Stimulated activated CD4-positive, alpha-beta T cell treated with anti-CD3 and anti-CD28 coated beads, TNF-alpha, amount 100 ng/mL, for 48 hours (primary cell): ENCODE measurements around the gene SPI1.
"Not testable (repeated sequence)": the region's sequence is repeated elsewhere in the genome, so short reads cannot be mapped to it uniquely, and the experiment has no call there.

Source experiments
- DNase-seq, 3 donors: peaks; one replicate each; pipeline ENCODE4 v3.0.0-alpha.2; 2020; ENCODE audit warnings: low read depth in 3 of 3

The SPI1 gene

DNA sequence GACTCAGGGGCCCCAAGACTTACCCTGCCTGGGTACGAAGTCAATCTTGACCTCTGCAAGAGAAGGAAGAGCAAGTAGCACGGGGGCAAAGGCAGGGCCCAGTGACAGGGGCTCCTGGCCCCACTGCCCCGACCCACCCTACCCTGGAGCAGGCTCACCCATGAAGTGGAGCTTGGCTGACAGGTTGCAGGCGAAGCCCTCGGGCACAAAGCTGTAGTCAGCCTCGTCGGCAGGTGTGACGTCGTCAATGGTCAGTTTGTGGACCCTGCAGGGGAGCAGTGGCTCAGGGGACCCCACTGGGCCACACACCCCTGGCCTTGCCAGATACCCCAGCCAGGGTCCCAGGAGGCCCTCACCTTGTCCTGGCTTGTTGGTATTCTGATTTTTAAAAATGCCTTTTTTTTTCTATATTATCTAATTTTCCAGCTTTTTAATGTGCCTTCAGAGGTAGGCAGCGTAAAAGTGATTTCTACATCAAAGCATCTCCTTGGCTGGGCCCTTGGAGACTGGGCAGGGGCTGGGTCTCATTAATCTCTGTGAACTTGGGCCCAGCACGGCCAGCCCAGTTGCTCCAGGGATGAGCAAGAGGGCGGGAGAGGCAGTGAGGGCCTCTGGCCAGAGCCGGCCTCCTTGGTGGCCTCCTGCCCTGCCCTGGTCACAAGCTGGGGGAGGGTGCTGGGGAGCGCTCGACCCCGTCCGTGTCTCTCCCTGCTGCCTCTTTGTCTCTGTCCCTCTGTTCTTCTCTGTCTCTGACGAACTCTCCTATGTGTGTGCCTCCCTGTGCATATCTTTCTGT lies 37.2 kb downstream of the SPI1 start:
- DNase-seq: no peak

DNA sequence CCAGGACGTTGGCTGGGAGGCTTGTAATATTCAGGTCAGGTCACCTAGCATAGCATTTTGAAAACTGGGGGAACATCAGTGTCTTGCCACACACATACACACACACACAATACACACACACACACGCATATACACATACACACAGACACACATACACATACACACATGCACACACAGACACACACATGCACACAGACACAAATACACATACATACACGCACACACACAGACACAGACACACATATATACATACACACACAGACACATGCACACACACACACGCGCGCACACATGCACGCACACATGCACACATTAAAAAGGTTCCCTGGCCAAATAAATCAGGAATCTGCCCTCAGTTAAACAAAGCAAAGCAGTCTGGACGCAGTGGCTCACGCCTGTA lies 38.3 kb downstream of the SPI1 start:
- DNase-seq: no peak

DNA sequence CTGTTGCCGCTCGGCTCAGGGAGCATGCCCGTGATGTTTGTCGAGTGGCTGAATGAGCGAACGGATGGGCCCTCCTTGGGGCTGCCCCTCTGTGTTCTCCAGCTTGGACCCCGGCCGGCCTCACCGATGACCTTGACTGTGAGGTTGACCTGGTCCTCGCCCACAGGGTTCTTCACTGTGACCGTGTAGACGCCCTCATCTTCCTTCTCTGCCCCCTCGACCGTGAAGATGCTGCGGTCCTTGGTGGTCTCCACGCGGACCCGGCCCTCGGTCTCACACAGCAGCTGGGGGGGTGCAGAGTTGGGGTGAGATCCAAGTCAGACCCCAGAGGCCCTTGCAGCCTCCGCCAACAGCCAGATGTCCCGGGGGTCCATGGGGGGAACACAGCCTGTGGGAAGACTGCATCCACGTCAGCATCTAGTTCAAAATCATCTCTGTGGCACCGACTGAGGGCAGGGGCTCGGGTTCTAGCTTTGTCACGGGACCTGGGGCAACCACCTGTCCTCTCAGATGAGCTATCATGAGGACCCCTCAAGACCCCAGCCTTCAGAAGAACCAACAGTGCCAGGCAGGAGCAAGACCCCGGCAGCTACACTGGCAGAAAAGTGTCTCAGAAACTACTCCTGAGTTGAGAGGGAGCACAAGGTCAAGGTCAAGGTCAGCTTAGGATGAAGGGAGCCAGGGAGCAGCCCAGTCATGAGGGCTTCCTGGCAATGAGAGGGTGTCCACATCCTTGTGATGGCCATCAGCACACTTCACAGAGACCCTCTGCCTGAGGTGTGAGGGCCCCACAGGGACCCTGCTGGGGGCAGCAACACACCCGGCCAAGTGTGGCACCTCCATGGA lies 39.7 kb downstream of the SPI1 start:
- DNase-seq: no peak

DNA sequence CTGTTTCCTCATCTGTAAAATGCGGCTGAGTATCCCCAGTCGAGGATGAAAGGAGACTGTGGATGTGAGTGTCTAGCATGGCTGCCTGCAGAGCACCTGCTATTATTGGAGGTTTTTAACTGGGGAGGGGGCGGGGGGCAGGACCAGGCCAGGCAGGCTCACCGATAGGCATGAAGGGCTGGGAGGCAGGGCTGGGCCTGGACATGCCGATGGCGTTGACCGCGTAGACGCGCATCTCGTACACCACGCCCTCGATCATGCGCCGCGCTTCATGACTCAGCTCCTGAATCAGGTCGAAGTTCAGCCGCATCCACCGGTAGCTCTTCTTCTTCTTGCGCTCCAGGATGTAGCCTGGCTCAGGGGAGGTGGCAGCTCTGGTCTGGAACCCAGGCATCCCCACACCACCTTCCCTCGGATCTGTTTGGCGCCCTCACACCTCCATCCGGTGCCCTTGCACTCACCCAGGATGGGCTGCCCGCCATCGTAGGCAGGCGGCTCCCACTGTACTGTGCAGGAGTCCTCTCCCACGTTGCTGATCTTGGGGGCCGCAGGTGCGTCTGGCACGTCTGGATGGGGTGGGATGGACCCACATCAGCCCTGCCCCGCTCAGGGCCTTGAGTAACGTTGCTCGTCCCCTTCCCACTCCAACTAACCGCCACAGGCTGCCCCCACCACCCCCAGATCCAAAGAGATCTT lies 41.0 kb downstream of the SPI1 start:
- DNase-seq: no peak

DNA sequence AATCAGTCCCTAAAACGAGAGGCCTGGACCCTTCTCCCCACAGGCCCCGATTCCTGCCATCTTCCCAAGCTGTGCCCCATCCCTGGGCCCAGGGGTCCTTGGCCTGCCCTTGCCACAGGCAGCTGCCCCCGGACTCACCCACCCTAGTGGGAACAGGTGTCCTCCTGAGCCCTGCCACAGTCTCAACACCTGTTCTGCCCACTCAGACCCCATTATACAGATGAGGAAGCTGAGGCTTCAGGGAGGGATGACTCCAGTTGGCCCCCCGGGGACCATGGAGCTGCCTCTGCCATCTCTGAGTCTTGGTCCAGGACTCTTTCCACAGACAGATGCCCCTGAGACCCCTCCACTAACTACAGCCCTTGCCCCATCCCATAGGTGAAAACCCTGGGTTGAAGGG lies 41.8 kb downstream of the SPI1 start:
- no peak for DNase-seq

DNA sequence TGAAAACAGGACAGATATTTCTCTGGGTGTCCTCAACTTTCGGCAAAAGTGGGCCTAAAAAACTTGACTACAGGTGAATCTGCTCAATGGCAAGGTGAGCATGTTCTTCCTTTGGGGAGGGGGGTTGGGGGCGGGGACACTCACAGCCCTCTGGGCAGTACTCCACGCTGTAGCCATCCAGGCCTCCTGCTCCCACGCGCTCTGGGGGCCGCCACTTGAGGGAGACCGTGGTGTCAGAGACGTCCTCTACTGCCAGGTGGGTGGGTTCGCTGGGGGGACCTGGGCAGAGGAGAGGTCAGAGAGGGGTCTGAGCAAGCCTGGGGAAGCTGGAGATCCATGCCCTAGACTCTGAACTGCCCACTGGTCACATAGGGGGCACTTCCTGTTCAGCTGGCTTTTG lies 42.6 kb downstream of the SPI1 start:
- DNase-seq: no peak

DNA sequence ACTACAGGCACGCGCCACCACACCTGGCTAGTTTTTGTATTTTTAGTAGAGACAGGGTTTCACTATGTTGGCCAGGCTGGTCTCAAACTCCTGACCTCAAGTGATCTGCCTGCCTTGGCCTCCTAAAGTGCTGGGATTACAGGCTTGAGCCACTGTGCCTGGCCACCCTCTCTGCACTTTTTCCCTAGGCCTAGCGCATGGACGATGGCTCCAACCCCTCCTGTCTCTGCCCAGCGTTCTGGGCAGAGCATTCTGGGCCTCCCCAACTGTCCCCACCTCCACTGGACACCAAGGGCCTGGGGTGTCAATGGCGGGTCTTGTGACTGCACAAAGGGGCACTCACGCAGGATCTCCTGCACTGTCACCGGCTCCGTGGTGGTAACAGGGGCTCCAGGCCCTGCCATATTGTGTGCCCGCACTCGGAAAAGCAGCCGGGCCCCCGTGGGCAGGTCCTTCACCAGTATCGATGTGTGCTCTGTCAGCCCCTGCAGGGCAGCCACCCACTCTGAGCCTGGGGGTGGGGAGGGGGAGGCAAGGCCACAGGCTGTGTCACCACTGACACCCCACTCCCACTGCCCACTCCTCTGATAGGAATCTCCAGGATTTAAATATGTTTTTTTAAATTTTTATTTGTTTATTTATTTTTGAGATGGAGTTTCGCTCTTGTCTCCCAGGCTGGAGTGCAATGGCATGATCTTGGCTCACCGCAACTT lies 43.5 kb downstream of the SPI1 start:
- DNase-seq: not testable (repeated sequence)

DNA sequence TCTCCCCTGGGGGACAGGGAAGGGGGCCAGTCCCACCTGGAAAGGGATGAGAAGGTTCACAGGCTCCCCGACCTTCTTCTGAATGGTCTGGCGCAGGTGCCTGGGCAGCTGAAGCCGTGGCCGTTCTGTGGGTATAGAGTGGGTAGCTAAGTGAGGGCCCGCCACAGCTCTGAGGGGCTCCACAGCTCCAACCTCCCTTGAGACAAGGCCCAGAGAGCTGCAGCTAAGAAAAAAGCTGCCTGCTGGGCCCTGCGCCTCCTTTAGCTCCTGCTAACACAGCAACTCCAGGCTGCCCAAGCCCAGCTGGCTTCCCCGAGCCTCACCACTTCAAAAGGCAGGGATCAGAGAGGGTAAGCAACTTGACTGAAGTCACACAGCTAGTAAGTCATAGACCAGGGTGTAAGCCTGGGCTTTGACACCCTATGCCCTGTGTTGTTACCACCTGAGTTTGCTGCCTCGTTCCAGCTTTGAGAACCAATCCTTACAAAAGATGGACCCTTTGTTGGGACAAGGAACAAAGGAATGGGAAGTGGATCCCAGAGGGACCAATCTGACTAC lies 44.4 kb downstream of the SPI1 start:
- no peak for DNase-seq

DNA sequence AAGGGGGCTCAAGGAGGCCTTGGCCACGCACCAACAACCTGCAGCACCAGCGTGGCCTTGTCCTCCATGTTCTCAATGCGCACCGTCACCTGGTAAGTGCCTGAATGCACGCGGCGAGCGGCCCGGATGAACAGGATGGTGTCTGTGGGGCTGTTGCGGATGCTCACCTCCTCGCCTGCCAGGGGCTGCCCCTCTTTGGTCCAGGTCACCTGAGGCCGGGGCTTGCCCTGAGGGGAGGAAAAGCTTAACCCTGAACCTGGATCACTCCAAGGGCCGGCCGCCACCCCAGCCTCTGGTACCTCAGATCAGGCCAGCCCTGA lies 44.9 kb downstream of the SPI1 start:
- DNase-seq: no peak

DNA sequence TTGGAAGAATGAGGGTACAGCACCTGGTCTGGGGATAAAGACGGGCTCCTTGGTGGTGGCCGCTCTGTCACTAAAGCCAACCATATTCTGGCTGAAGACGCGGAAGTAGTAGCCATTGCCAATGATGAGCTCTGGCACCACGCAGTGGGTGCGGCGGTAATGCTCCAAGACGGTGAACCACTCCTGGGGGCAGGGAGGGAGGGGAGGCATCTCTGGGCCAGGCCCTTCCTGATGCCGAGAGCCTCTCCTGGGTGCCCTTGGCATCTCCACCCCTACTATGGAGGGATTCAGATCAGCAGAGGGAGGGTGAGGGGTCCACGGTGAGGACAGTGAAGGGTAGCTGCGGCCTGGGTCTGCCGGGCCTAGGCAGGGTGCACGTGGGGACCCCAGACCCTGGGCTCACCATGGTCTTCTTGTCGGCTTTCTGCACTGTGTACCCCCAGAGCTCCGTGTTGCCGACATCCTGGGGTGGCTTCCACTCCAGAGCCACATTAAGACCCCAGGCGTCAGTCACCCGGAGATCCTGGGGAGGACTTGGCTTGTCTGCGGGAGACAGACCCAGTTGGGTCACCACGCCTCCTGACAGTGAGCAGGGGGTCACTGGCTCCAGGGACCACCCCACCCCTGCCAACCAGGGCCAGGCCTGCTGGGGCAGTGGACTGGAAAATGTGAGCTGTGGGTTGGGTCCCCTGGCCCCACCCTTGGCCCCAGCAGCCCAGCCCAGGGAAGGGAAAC lies 45.4 kb downstream of the SPI1 start:
- DNase-seq: no peak

DNA sequence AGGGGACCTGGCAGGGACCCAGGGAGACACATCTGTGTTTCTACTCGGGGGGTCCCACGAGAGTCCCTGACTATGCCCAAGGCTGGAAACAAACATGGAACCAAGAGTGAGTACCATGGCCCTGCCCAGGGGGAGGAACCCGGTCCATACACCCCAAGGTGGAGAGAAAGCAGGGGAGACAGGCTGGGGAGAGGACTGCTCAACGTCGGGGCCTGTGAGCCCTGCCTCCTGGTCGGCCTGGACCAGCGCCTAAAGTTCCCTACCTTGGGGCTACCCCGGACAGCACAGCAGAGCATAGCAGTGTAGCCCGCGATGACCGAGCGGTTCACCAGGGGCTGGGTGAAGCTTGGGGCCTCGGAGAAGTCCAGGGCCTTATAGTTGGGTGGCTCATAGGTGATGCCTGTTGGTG lies 46.0 kb downstream of the SPI1 start:
- no peak for DNase-seq

DNA sequence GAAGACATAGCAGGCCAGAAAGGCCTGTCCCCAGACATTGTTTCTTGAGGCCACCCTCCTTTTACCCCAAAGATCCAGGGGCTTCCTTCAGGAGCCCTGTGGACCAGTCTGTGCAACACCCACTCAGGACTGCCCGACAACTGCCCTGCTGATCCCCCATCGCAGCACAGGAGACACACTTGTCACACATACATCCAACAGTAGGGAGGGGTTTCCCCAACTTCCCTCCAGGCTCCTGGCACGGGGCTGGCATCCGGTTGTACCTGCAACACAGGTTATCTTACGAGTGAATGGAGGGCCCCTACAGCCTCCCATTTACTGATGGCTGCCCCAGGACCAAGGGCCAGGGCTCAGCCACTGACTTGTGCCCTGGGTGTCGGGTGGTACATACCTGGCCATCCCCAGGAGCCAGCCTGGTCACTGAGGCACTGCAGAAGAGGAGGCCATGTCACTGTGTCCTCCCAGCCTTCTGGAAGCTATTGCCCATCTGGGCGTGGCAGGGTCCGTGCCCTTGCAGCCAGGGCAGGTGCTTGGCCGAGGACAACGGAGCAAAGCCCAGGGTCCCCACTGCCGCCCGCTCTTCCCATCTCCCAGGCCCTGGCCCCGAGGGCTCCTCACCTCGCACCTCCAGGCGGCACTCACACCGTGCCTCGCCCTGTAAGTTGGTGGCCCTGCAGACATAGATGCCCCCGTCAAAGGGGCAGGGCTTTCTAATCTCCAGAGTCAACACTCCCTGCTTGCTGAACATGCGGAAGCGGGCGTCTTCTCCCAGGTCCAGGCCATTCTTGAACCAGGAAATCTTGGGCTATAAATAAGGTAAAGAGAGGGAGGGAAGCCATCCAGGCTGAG lies 46.7 kb downstream of the SPI1 start:
- no peak for DNase-seq

DNA sequence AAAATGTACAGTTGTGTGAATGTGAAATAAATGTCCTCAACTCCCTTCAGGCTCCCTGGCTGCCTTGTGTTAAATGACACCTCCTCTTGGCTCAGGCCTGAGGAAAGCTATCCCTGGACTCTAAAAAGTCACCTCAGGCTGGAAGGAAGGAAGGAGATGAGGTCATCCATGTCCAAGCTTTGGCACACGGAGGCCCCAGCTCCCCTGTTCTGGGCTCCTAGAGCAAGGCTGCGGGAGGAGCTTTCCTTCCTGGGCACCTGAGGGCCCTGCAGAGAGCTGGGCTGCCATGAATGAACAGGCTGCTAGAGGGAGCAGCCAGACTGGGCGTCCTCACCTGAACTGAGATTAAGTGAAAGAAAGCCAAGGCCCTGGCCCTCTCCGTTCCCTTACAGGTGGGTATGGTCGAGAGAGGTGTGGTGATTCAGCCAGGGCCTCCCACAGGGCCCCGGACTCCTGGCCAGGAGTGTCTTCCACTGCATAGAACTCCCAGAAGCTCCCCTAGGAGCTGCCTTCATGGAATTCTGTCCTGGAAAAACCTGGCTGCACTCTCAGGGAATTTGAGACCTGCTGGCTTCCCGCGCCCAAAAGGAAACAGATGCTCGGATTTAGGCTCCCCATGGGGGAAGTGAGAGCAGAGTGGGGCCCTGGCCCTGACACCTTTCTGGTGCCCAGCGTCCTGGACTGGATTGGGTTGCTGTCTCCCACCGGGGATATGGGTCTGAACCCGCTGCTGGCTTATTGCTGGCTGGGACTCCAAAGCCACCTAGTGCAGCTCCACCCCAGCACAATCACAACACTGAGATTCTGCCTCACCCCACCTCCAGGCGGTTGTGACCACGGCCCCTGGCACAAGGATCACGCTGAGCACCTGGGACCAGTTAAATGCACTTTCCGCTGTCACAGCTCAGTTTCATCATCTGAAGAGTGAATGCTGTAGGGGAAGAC lies 48.1 kb downstream of the SPI1 start:
- DNase-seq: no peak

DNA sequence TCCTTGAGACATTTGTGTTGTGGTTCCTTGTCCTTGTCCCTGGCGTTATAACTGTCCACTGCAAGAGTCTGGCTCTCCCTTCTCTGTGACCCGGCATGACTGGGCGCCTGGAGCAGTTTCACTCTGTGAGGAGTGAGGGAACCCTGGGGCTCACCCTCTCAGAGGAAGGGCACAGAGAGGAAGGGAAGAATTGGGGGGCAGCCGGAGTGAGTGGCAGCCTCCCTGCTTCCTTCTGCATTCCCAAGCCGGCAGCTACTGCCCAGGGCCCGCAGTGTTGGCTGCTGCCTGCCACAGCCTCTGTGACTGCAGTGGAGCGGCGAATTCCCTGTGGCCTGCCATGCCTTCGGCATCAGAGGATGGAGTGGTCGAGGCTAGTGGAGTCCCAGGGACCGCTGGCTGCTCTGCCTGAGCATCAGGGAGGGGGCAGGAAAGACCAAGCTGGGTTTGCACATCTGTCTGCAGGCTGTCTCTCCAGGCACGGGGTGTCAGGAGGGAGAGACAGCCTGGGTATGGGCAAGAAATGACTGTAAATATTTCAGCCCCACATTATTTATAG lies 48.8 kb downstream of the SPI1 start:
- DNase-seq: no peak

DNA sequence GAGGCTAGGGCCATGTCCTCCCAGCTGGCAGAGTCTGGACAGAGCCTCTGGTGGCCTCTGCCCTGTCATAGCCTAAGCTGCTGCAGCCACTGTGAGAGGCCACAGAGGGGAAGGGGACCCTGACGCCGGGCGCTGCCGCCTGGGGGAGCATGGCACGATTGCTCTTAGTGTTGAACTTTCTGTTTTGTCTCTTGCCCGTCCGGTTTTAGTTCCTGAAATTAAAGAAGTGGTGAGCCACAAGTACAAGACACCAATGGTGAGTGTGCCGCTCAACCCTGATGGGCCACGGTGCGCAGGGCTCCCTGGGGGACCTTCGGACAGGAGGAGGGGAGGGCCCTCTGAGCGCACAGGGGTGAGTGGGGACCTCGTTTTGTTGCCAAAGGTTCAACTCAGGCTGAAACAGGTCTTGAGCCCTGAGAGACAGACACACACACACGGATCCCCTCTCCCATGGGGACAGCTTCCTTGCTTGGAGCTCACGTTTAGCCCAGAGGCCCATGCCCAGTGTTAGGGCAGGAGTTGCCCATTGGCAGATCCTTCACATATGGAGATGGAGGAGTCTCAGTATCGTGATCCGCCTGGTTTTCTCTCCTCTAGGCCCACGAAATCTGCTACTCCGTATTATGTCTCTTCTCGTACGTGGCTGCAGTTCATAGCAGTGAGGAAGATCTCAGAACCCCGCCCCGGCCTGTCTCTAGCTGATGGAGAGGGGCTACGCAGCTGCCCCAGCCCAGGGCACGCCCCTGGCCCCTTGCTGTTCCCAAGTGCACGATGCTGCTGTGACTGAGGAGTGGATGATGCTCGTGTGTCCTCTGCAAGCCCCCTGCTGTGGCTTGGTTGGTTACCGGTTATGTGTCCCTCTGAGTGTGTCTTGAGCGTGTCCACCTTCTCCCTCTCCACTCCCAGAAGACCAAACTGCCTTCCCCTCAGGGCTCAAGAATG lies 49.6 kb downstream of the SPI1 start:
- no peak for DNase-seq

DNA sequence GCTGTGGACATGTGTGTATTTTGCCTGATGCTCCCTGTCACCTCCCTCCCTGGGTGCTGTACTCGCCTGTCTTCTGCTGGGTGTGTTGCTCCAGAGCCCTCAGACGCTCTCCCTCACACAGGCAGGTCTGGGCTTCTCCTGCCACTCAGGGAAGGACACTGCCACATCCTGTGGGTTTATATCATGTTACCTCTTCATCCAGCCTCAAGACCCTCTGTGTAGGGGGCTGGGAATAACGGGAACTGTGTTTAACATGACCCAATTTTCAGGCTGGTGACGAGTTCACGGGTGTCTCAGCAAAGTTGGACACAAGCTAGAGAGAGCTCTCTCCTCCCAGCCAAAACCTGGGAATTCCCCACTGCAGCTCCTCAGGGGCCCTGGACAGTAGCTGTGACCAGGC lies 50.4 kb downstream of the SPI1 start:
- DNase-seq: no peak

DNA sequence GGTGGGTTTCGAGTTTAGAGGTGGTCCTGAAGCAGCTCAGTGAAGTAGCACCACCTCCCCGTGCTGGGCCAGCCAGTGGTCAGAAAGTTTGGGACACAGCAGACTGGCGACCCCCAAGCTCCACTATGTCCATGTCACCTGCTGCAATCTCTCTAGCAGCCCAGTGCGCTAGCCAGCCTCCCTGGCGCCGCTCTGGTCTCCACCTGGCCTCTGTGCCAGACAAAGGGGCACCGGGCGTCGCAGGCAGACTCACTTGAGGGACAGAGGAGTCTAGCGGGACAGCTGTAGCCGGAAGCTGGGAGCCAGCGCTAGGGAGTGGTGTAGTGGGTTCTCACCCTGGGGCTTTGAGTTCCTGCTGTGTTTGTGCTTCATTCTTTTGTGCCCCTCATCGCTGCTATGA lies 51.3 kb downstream of the SPI1 start:
- no peak for DNase-seq

DNA sequence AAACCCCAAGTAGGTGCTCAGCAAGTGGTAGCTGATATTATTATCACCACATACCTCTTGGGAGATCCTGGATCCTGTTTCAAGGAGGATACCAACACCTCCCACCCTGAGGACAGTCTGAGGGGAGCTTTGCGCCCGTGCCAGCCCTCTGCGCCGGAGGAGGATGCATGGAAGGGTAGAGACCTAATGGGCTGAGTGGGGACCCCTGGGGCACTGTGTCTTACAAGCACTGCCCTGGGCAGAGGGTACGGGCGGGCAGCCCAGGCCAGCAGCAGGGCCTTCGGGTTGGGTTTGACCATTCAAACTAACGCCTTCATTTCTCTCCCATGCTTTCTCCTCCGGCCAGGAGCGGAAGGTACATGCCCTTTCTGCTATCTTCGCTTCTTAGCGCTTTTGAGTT lies 52.1 kb downstream of the SPI1 start:
- no peak for DNase-seq
